Gastrocnemius medialis (tissue), 4 donors: ENCODE results near the gene GNB1.
"Not testable (repeated sequence)": the region's sequence is repeated elsewhere in the genome, so short reads cannot be mapped to it uniquely, and the experiment has no call there.

Experiments used
- POLR2A ChIP-seq, 2 donors: fragments of 450-650 bp; IDR thresholded peaks; one replicate each; pipeline ENCODE4 v1.6.1; 2017; ENCODE audit warnings: antibody characterized with exemption in 2 of 2, mild to moderate bottlenecking in 2 of 2, moderate library complexity in 2 of 2
- TF ChIP-seq, protein P1 (sequence below), 5 experiments: fragments of 450-650 bp in 3 of 5; fragments of 200-600 bp in 2 of 5; sonication (generic) in 2 of 5; IDR thresholded peaks in 4 of 5; conservative IDR thresholded peaks in 1 of 5; 1 replicate in 4 of 5; 2 replicates in 1 of 5; pipeline ENCODE4 v1.5.1; 2016 to 2019; ENCODE audit warnings: antibody characterized with exemption in 5 of 5, mild to moderate bottlenecking in 3 of 5, moderate library complexity in 3 of 5

- TF ChIP-seq POLR2A (IDR thresholded peaks at IDR 0.05): not testable (repeated sequence)
- TF ChIP-seq, protein P1, sequence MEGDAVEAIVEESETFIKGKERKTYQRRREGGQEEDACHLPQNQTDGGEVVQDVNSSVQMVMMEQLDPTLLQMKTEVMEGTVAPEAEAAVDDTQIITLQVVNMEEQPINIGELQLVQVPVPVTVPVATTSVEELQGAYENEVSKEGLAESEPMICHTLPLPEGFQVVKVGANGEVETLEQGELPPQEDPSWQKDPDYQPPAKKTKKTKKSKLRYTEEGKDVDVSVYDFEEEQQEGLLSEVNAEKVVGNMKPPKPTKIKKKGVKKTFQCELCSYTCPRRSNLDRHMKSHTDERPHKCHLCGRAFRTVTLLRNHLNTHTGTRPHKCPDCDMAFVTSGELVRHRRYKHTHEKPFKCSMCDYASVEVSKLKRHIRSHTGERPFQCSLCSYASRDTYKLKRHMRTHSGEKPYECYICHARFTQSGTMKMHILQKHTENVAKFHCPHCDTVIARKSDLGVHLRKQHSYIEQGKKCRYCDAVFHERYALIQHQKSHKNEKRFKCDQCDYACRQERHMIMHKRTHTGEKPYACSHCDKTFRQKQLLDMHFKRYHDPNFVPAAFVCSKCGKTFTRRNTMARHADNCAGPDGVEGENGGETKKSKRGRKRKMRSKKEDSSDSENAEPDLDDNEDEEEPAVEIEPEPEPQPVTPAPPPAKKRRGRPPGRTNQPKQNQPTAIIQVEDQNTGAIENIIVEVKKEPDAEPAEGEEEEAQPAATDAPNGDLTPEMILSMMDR (IDR thresholded peaks at IDR 0.05 in 4 of 5, conservative IDR thresholded peaks at IDR 0.05 in 1 of 5): not testable (repeated sequence)
Observed at GRCh38 chr1:1741013-1741412, 149.9 kb downstream of the GNB1 start.
